LNCAP (cell line): ENCODE data around the gene CWC15.

Experiments
- CTCF ChIP-seq: fragments of 450-650 bp; IDR thresholded peaks from 2 replicates; pipeline ENCODE4 v1.5.1; 2017; ENCODE audit warnings: mild to moderate bottlenecking

Gene CWC15

GRCh38 chr11:94946812-94947211, 26.5 kb downstream of the CWC15 start:
- no peak for TF ChIP-seq CTCF

GRCh38 chr11:94941131-94941530, 32.2 kb downstream of the CWC15 start:
- TF ChIP-seq CTCF = no peak

- no peak for TF ChIP-seq CTCF
Measured at GRCh38 chr11:94939346-94939745, 34.0 kb downstream of the CWC15 start.

- TF ChIP-seq CTCF = no peak
Measured at GRCh38 chr11:94938095-94939055, 35.0 kb downstream of the CWC15 start.

- no peak for TF ChIP-seq CTCF
Measured at GRCh38 chr11:94934846-94935245, 38.5 kb downstream of the CWC15 start.

GRCh38 chr11:94934362-94934761, 39.0 kb downstream of the CWC15 start:
- TF ChIP-seq CTCF = no peak

GRCh38 chr11:94933223-94934130, 39.9 kb downstream of the CWC15 start:
- no peak for TF ChIP-seq CTCF
